ENCODE measurements around the gene CDKAL1.

The CDKAL1 gene

GRCh38 chr6:20660534-20660933 lies 126.3 kb downstream of the CDKAL1 start:
- no peaks in the 10 kb centered on the region for H3K9me3 ChIP-seq (ENCODE audit: control insufficient read depth, low read length)
- no peak overlapping the region for H3K4me3 ChIP-seq (ENCODE audit: low read length)
- no peak overlapping the region for H3K9ac ChIP-seq (ENCODE audit: low read length)
- no peaks in the 10 kb centered on the region for H3K36me3 ChIP-seq (ENCODE audit: control insufficient read depth, insufficient read depth, low read length, severe bottlenecking)
- DNase-seq (ENCODE audit: low read depth), result no peak
- H3K4me1 ChIP-seq (ENCODE audit: control insufficient read depth, insufficient read depth, low read length), result peaks cover 5% of the 10 kb centered on the region
- no peaks in the 10 kb centered on the region for H3K27me3 ChIP-seq (replicated peaks; ENCODE audit: control insufficient read depth, insufficient read depth, low read length)

- Histone ChIP-seq H3K36me3 (ENCODE audit: control insufficient read depth, insufficient read depth, low read length, severe bottlenecking) (no peaks in the 10 kb centered on the region), H3K27me3 (replicated peaks; ENCODE audit: control insufficient read depth, insufficient read depth, low read length) (no peaks in the 10 kb centered on the region), H3K9ac (ENCODE audit: low read length) (no peak overlapping the region), H3K4me1 (ENCODE audit: control insufficient read depth, insufficient read depth, low read length) (peaks cover 5% of the 10 kb centered on the region), H3K4me3 (ENCODE audit: low read length) (no peak overlapping the region), H3K9me3 (ENCODE audit: control insufficient read depth, low read length) (no peaks in the 10 kb centered on the region)
- DNase-seq (ENCODE audit: low read depth), result peak; percentile 61
Observed at GRCh38 chr6:20661721-20662120, 127.5 kb downstream of the CDKAL1 start.

- no peak overlapping the region for H3K4me3 ChIP-seq (ENCODE audit: low read length)
- H3K27me3 ChIP-seq (replicated peaks; ENCODE audit: control insufficient read depth, insufficient read depth, low read length), result no peaks in the 10 kb centered on the region
- no peaks in the 10 kb centered on the region for H3K36me3 ChIP-seq (ENCODE audit: control insufficient read depth, insufficient read depth, low read length, severe bottlenecking)
- H3K4me1 ChIP-seq (ENCODE audit: control insufficient read depth, insufficient read depth, low read length), result peaks cover 5% of the 10 kb centered on the region
- DNase-seq (ENCODE audit: low read depth), result no peak
- no peak overlapping the region for H3K9ac ChIP-seq (ENCODE audit: low read length)
- H3K9me3 ChIP-seq (ENCODE audit: control insufficient read depth, low read length), result no peaks in the 10 kb centered on the region
Observed at GRCh38 chr6:20664250-20664649, 130.0 kb downstream of the CDKAL1 start.

GRCh38 chr6:20665290-20665689 lies 131.0 kb downstream of the CDKAL1 start:
- Histone ChIP-seq H3K36me3 (ENCODE audit: control insufficient read depth, insufficient read depth, low read length, severe bottlenecking) (no peaks in the 10 kb centered on the region), H3K4me3 (ENCODE audit: low read length) (no peak overlapping the region), H3K27me3 (replicated peaks; ENCODE audit: control insufficient read depth, insufficient read depth, low read length) (no peaks in the 10 kb centered on the region), H3K9ac (ENCODE audit: low read length) (no peak overlapping the region), H3K4me1 (ENCODE audit: control insufficient read depth, insufficient read depth, low read length) (peaks cover 5% of the 10 kb centered on the region), H3K9me3 (ENCODE audit: control insufficient read depth, low read length) (no peaks in the 10 kb centered on the region)
- no peak for DNase-seq (ENCODE audit: low read depth)

GRCh38 chr6:20669571-20670314 lies 135.5 kb downstream of the CDKAL1 start:
- no peak overlapping the region for H3K9ac ChIP-seq (ENCODE audit: low read length)
- no peak for DNase-seq (ENCODE audit: low read depth)
- no peaks in the 10 kb centered on the region for H3K36me3 ChIP-seq (ENCODE audit: control insufficient read depth, insufficient read depth, low read length, severe bottlenecking)
- H3K4me1 ChIP-seq (ENCODE audit: control insufficient read depth, insufficient read depth, low read length), result no peaks in the 10 kb centered on the region
- no peaks in the 10 kb centered on the region for H3K9me3 ChIP-seq (ENCODE audit: control insufficient read depth, low read length)
- no peak overlapping the region for H3K4me3 ChIP-seq (ENCODE audit: low read length)
- H3K27me3 ChIP-seq (replicated peaks; ENCODE audit: control insufficient read depth, insufficient read depth, low read length), result no peaks in the 10 kb centered on the region

- Histone ChIP-seq H3K9ac (ENCODE audit: low read length) (no peak overlapping the region), H3K27me3 (replicated peaks; ENCODE audit: control insufficient read depth, insufficient read depth, low read length) (no peaks in the 10 kb centered on the region), H3K4me3 (ENCODE audit: low read length) (no peak overlapping the region), H3K9me3 (ENCODE audit: control insufficient read depth, low read length) (no peaks in the 10 kb centered on the region), H3K4me1 (ENCODE audit: control insufficient read depth, insufficient read depth, low read length) (no peaks in the 10 kb centered on the region), H3K36me3 (ENCODE audit: control insufficient read depth, insufficient read depth, low read length, severe bottlenecking) (no peaks in the 10 kb centered on the region)
- DNase-seq (ENCODE audit: low read depth), result no peak
Observed at GRCh38 chr6:20670750-20671149, 136.5 kb downstream of the CDKAL1 start.

GRCh38 chr6:20672038-20672437 lies 137.8 kb downstream of the CDKAL1 start:
- Histone ChIP-seq H3K36me3 (ENCODE audit: control insufficient read depth, insufficient read depth, low read length, severe bottlenecking) (no peaks in the 10 kb centered on the region), H3K4me3 (ENCODE audit: low read length) (no peak overlapping the region), H3K9me3 (ENCODE audit: control insufficient read depth, low read length) (no peaks in the 10 kb centered on the region), H3K27me3 (replicated peaks; ENCODE audit: control insufficient read depth, insufficient read depth, low read length) (no peaks in the 10 kb centered on the region), H3K4me1 (ENCODE audit: control insufficient read depth, insufficient read depth, low read length) (no peaks in the 10 kb centered on the region), H3K9ac (ENCODE audit: low read length) (no peak overlapping the region)
- DNase-seq (ENCODE audit: low read depth), result no peak

- Histone ChIP-seq H3K4me3 (ENCODE audit: low read length) (no peak overlapping the region), H3K36me3 (ENCODE audit: control insufficient read depth, insufficient read depth, low read length, severe bottlenecking) (no peaks in the 10 kb centered on the region), H3K4me1 (ENCODE audit: control insufficient read depth, insufficient read depth, low read length) (no peaks in the 10 kb centered on the region), H3K9ac (ENCODE audit: low read length) (no peak overlapping the region), H3K27me3 (replicated peaks; ENCODE audit: control insufficient read depth, insufficient read depth, low read length) (no peaks in the 10 kb centered on the region), H3K9me3 (ENCODE audit: control insufficient read depth, low read length) (no peaks in the 10 kb centered on the region)
- DNase-seq (ENCODE audit: low read depth), result no peak
Observed at GRCh38 chr6:20673458-20673857, 139.2 kb downstream of the CDKAL1 start.

- DNase-seq (ENCODE audit: low read depth), result no peak
- Histone ChIP-seq H3K4me3 (ENCODE audit: low read length) (no peak overlapping the region), H3K36me3 (ENCODE audit: control insufficient read depth, insufficient read depth, low read length, severe bottlenecking) (no peaks in the 10 kb centered on the region), H3K4me1 (ENCODE audit: control insufficient read depth, insufficient read depth, low read length) (no peaks in the 10 kb centered on the region), H3K27me3 (replicated peaks; ENCODE audit: control insufficient read depth, insufficient read depth, low read length) (no peaks in the 10 kb centered on the region), H3K9ac (ENCODE audit: low read length) (no peak overlapping the region), H3K9me3 (ENCODE audit: control insufficient read depth, low read length) (no peaks in the 10 kb centered on the region)
Observed at GRCh38 chr6:20674664-20675063, 140.4 kb downstream of the CDKAL1 start.

GRCh38 chr6:20678831-20679352 lies 144.6 kb downstream of the CDKAL1 start:
- no peaks in the 10 kb centered on the region for H3K27me3 ChIP-seq (replicated peaks; ENCODE audit: control insufficient read depth, insufficient read depth, low read length)
- no peaks in the 10 kb centered on the region for H3K36me3 ChIP-seq (ENCODE audit: control insufficient read depth, insufficient read depth, low read length, severe bottlenecking)
- H3K4me1 ChIP-seq (ENCODE audit: control insufficient read depth, insufficient read depth, low read length), result peaks cover 8% of the 10 kb centered on the region
- H3K9ac ChIP-seq (ENCODE audit: low read length), result no peak overlapping the region
- H3K9me3 ChIP-seq (ENCODE audit: control insufficient read depth, low read length), result no peaks in the 10 kb centered on the region
- no peak overlapping the region for H3K4me3 ChIP-seq (ENCODE audit: low read length)
- no peak for DNase-seq (ENCODE audit: low read depth)

- DNase-seq (ENCODE audit: low read depth), result peak; percentile 23
- Histone ChIP-seq H3K9me3 (ENCODE audit: control insufficient read depth, low read length) (no peaks in the 10 kb centered on the region), H3K4me3 (ENCODE audit: low read length) (peak overlapping the region; percentile 25), H3K27me3 (replicated peaks; ENCODE audit: control insufficient read depth, insufficient read depth, low read length) (no peaks in the 10 kb centered on the region), H3K9ac (ENCODE audit: low read length) (no peak overlapping the region), H3K36me3 (ENCODE audit: control insufficient read depth, insufficient read depth, low read length, severe bottlenecking) (no peaks in the 10 kb centered on the region), H3K4me1 (ENCODE audit: control insufficient read depth, insufficient read depth, low read length) (peaks cover 8% of the 10 kb centered on the region)
Observed at GRCh38 chr6:20680697-20681165, 146.5 kb downstream of the CDKAL1 start.

Data from adipocyte (in vitro differentiated cells).